IMR-90 (cell line): ENCODE data around the gene ADAMTSL2. TPM values are rescaled to one million over a fixed set of nuclear protein-coding genes. Genes with fewer than 3 reads are reported as not detected.

Experiments
- ATAC-seq: fragments of 200-7000 bp; cut with Tn5 transposase; 2 replicates; pipeline ENCODE4 v1.9.1; 2020; ENCODE audit warnings: low read depth, mild to moderate bottlenecking, moderate library complexity
- BruUV-seq: library from RNA; stranded (reverse); fragments of 400-500 nt; replicated peaks from 2 replicates; lab custom pipeline; 2021; lab: Mats Ljungman, UMichigan
- CTCF ChIA-PET: fragments of 300-600 bp; formaldehyde crosslinking; extraction: SDS; loops from one replicate; lab custom pipeline; 2021; ENCODE audit warnings: antibody characterized with exemption; lab: Yijun Ruan, JAX
- POLR2A ChIA-PET: fragments of 300-600 bp; sonication (Branson Sonifier 250); formaldehyde crosslinking; loops from one replicate; lab custom pipeline; 2022; ENCODE audit warnings: antibody characterized with exemption; ENCODE audit not compliant: unreplicated experiment; lab: Charles Lee
- DNase-seq: peaks from one replicate; pipeline ENCODE4 v3.0.0; 2013
- H2AFZ ChIP-seq: replicated peaks from 2 replicates; pipeline ENCODE3; 2013; ENCODE audit warnings: low read length, mild to moderate bottlenecking; ENCODE audit not compliant: poor library complexity
- H2AK5ac ChIP-seq: 2 replicates; pipeline ENCODE4 v1.6.1; 2013; ENCODE audit warnings: low read depth, low read length, inconsistent platforms
- H2AK9ac ChIP-seq: replicated peaks from 2 replicates; pipeline ENCODE3; 2013; ENCODE audit warnings: mild to moderate bottlenecking, low read depth, low read length, moderate library complexity; ENCODE audit not compliant: poor library complexity
- H2BK120ac ChIP-seq: 2 replicates; pipeline ENCODE4 v1.6.1; 2013; ENCODE audit warnings: low read depth, low read length, inconsistent platforms
- H2BK15ac ChIP-seq: 3 replicates; pipeline ENCODE4 v1.6.1; 2013; ENCODE audit warnings: low read depth, low read length, inconsistent platforms
- H2BK20ac ChIP-seq: 2 replicates; pipeline ENCODE4 v1.6.1; 2013; ENCODE audit warnings: low read depth, mild to moderate bottlenecking, inconsistent platforms, low read length, moderate library complexity
- H2BK5ac ChIP-seq: 2 replicates; pipeline ENCODE4 v1.6.1; 2013; ENCODE audit warnings: mild to moderate bottlenecking, low read depth, low read length, inconsistent platforms; ENCODE audit not compliant: poor library complexity, severe bottlenecking
- H3K14ac ChIP-seq: replicated peaks from 2 replicates; pipeline ENCODE4 v1.6.1; 2013; ENCODE audit warnings: low read depth, low read length, inconsistent platforms
- H3K18ac ChIP-seq: 2 replicates; pipeline ENCODE4 v1.6.1; 2013; ENCODE audit warnings: low read depth, low read length, control low read depth
- H3K23ac ChIP-seq: 2 replicates; pipeline ENCODE4 v1.6.1; 2013; ENCODE audit warnings: low read depth, low read length, inconsistent platforms
- H3K27ac ChIP-seq: 2 replicates; pipeline ENCODE4 v1.5.1; 2013; ENCODE audit warnings: mild to moderate bottlenecking, control low read depth, low read length; ENCODE audit not compliant: insufficient read depth
- H3K27me3 ChIP-seq: 2 replicates; pipeline ENCODE4 v1.6.1; 2013; ENCODE audit warnings: low read length; ENCODE audit not compliant: control insufficient read depth, insufficient read depth
- H3K36me3 ChIP-seq: 2 replicates; pipeline ENCODE4 v1.6.1; 2013; ENCODE audit warnings: low read length, mixed read lengths; ENCODE audit not compliant: control insufficient read depth, insufficient read depth
- H3K4ac ChIP-seq: 2 replicates; pipeline ENCODE4 v1.6.1; 2013; ENCODE audit warnings: low read depth, low read length, inconsistent platforms
- H3K4me1 ChIP-seq: 2 replicates; pipeline ENCODE4 v1.6.1; 2013; ENCODE audit warnings: low read length, mixed read lengths; ENCODE audit not compliant: control insufficient read depth, insufficient read depth
- H3K4me2 ChIP-seq: 2 replicates; pipeline ENCODE4 v1.6.1; 2013; ENCODE audit warnings: low read depth, mild to moderate bottlenecking, control low read depth, low read length, moderate library complexity
- H3K4me3 ChIP-seq: 2 replicates; pipeline ENCODE4 v1.5.1; 2013; ENCODE audit warnings: low read depth, mild to moderate bottlenecking, control low read depth, low read length, moderate library complexity; ENCODE audit not compliant: insufficient read depth
- H3K56ac ChIP-seq: 2 replicates; pipeline ENCODE4 v1.6.1; 2013; ENCODE audit warnings: low read length, inconsistent platforms; ENCODE audit not compliant: insufficient read depth; ENCODE audit errors: extremely low read depth
- H3K79me1 ChIP-seq, 2 experiments: 2 replicates each; pipeline ENCODE4 v1.6.1; 2013; ENCODE audit warnings: low read length in 2 of 2, inconsistent platforms in 1 of 2, low read depth in 1 of 2
- H3K9ac ChIP-seq: 2 replicates; pipeline ENCODE4 v1.6.1; 2013; ENCODE audit warnings: low read depth, low read length, control low read depth
- H3K9me1 ChIP-seq: 2 replicates; pipeline ENCODE4 v1.6.1; 2013; ENCODE audit warnings: low read length, inconsistent platforms; ENCODE audit not compliant: insufficient read depth
- H3K9me3 ChIP-seq: 2 replicates; pipeline ENCODE4 v1.6.1; 2013; ENCODE audit warnings: low read length; ENCODE audit not compliant: control insufficient read depth, insufficient read depth
- H4K20me1 ChIP-seq: 2 replicates; pipeline ENCODE4 v1.6.1; 2013; ENCODE audit warnings: low read length, inconsistent platforms; ENCODE audit not compliant: insufficient read depth
- H4K5ac ChIP-seq: 2 replicates; pipeline ENCODE4 v1.6.1; 2013; ENCODE audit warnings: mild to moderate bottlenecking, low read depth, low read length, control low read depth
- H4K8ac ChIP-seq, 2 experiments: 2 replicates each; pipeline ENCODE4 v1.6.1; 2013; ENCODE audit warnings: low read depth in 2 of 2, low read length in 2 of 2, control low read depth in 1 of 2, inconsistent platforms in 1 of 2
- H4K91ac ChIP-seq: 2 replicates; pipeline ENCODE4 v1.6.1; 2013; ENCODE audit warnings: low read depth, low read length, inconsistent platforms; ENCODE audit not compliant: insufficient read depth
- BHLHE40 ChIP-seq: fragments of 150-350 bp; IDR thresholded peaks from 2 replicates; pipeline ENCODE4 v1.6.1; 2016; ENCODE audit warnings: mild to moderate bottlenecking, low read depth, low read length
- CEBPB ChIP-seq: IDR thresholded peaks from 2 replicates; pipeline ENCODE4 v1.6.1; 2012; ENCODE audit warnings: low read depth, low read length, improper control_type of control experiment
- NFE2L2 ChIP-seq: fragments of 150-350 bp; IDR thresholded peaks from 2 replicates; pipeline ENCODE4 v1.6.1; 2016; ENCODE audit warnings: low read depth, mild to moderate bottlenecking, low read length
- POLR2A ChIP-seq: IDR thresholded peaks from 2 replicates; pipeline ENCODE4 v1.6.1; 2012; ENCODE audit warnings: mild to moderate bottlenecking, low read depth, low read length
- RCOR1 ChIP-seq: IDR thresholded peaks from 2 replicates; pipeline ENCODE4 v1.6.1; 2012; ENCODE audit warnings: mild to moderate bottlenecking, low read length, improper control_type of control experiment; ENCODE audit not compliant: insufficient replicate concordance
- RFX5 ChIP-seq: IDR thresholded peaks from 2 replicates; pipeline ENCODE4 v1.8.0; 2012; ENCODE audit warnings: low read depth, mild to moderate bottlenecking, low read length, moderate library complexity
- SMC3 ChIP-seq: fragments of 150-350 bp; IDR thresholded peaks from 2 replicates; pipeline ENCODE4 v1.6.1; 2016; ENCODE audit warnings: low read depth, mild to moderate bottlenecking, antibody characterized with exemption, low read length, moderate library complexity
- WGBS, 2 experiments: methylation state at CpG; one replicate each; pipeline versions ENCODE4 v1.1.5 to v1.1.7; 2013; ENCODE audit warnings: missing lambda C conversion rate in 2 of 2; ENCODE audit not compliant: insufficient read length in 1 of 2; ENCODE audit errors: extremely low coverage in 2 of 2; 5-methylcytosine and 5-hydroxymethylcytosine counted together
- dilution Hi-C: fragments of 300-500 bp; cut with HindIII; formaldehyde crosslinking; loops from one replicate; pipeline ENCODE4 v1.14.3; 2018; ENCODE audit warnings: low sequenced_read_pairs; ENCODE audit not compliant: unreplicated experiment
- in situ Hi-C: fragments of 300-500 bp; cut with MboI; formaldehyde crosslinking; loops from 3 replicates; pipeline ENCODE4 v1.14.3; 2019; ENCODE audit warnings: low sequenced_read_pairs, inconsistent platforms, mixed read lengths
- intact Hi-C: fragments of 100-400 bp; cut with micrococcal nuclease; formaldehyde crosslinking; loops from 2 replicates; pipeline ENCODE4 v1.10.0; 2022
- polyA plus RNA-seq, 3 experiments: library from polyadenylated mRNA; depleted of rRNA; stranded (reverse); fragments of >200 nt; gene quantifications; 2 replicates each; pipeline ENCODE4 v1.2.3, GENCODE V29; 2012; ENCODE audit warnings: low replicate concordance in 1 of 3
- total RNA-seq: library from RNA; depleted of rRNA; stranded (reverse); fragments of >200 nt; gene quantifications from 2 replicates; pipeline ENCODE4 v1.2.3, GENCODE V29; 2012

The ADAMTSL2 gene
- total and polyA plus RNA-seq, 2 of the 4 experiments (the other 2 are of a cell fraction) = not detected

DNA sequence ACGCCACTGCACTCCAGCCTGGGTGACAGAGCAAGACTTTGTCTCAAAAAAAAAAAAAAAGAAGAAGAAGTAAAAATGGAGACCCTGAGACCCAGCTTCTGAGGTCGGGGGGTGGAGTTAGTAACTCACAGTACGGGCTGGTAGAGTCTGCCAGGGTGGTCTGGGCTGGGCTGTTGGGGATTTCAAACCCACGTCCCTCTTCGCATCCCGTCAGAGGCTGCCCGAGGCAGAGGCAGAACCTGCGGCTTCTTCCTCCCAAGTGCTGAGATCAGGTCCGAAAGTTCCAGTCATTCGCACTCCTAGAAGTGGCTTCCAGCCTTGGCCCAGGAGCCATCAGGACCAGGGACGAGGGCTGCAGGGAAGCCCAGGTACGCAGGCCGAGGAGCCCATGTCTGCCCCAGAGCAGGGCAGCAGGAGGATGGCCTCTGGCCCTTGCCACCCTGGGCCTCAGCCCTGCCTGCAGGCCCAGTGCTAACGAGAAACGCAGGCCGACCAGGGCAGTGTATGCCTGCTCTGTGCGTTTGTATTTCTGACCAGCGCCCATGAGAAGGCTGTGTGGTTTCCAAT lies 45.7 kb upstream of the ADAMTSL2 start:
- dilution Hi-C loops = no loop called here
- intact Hi-C loops = no loop called here
- DNase-seq = no peak

More for the DNA sequence above, 45.7 kb upstream of the ADAMTSL2 start:
- Histone ChIP-seq H3K18ac (no peak overlapping the region), H2BK15ac (no peak overlapping the region), H3K27me3 (peaks cover 22% of the 10 kb centered on the region; the same call in 1 of the 2 replicates), H3K56ac (no peak overlapping the region), H2AK5ac (no peak overlapping the region), H3K9ac (no peak overlapping the region), H3K36me3 (no peaks in the 10 kb centered on the region), H3K14ac (no peak overlapping the region), H3K27ac (no peak overlapping the region), H3K4me2 (no peak overlapping the region), H4K5ac (no peak overlapping the region), H3K4me3 (no peak overlapping the region), H3K4me1 (peaks cover 4% of the 10 kb centered on the region; the same call in 1 of the 2 replicates), H3K23ac (no peak overlapping the region), H3K4ac (no peak overlapping the region), H4K8ac (no peak overlapping the region), H3K79me1 (no peaks in the 10 kb centered on the region), H3K9me1 (no peaks in the 10 kb centered on the region; the same call in 1 of the 2 replicates), H4K20me1 (0 out of 2 replicates have a peak, but pooled peaks cover 5% of the 10 kb centered on the region), H2BK5ac (no peak overlapping the region), H2BK120ac (no peak overlapping the region), H2BK20ac (no peak overlapping the region), H2AFZ (no peak overlapping the region), H4K91ac (no peak overlapping the region), H2AK9ac (no peak overlapping the region), H3K9me3 (no peaks in the 10 kb centered on the region)
- in situ Hi-C loops = loop anchor here (10.0 to 25.0 kb wide), 2 partner anchors 84 to 451 kb away; partner anchors contain the start of gene GTF3C5
- ChIA-PET POLR2A (no interaction called here), CTCF (no interaction called here)
- no peak for ATAC-seq
- BruUV-seq = no TSS peak
- WGBS, 2 experiments = 86% methylated on average over 11 of the region's 18 CpGs; no CpG with 5 or more reads in 1 of the 2 experiments
- no peak for TF ChIP-seq POLR2A
- TF ChIP-seq CEBPB = no peak
- TF ChIP-seq RFX5 = no peak
- no peak for TF ChIP-seq SMC3
- no peak for TF ChIP-seq RCOR1
- TF ChIP-seq BHLHE40 = no peak
- no peak for TF ChIP-seq NFE2L2
